GM12878 (cell line): Measurements from ENCODE around the gene RHOG. TPM values are rescaled to one million over a fixed set of nuclear protein-coding genes. Genes with fewer than 3 reads are reported as not detected.

Experiments used
- DPF2 ChIP-seq: fragments of 450-650 bp; IDR thresholded peaks from 2 replicates; pipeline ENCODE4 v1.6.1; 2017; ENCODE audit warnings: mild to moderate bottlenecking
- IKZF1 ChIP-seq: fragments of 450-650 bp; conservative IDR thresholded peaks from 2 replicates; pipeline ENCODE4 v1.6.1; 2017; ENCODE audit warnings: antibody characterized with exemption, mild to moderate bottlenecking
- JUNB ChIP-seq: IDR thresholded peaks from 2 replicates; pipeline ENCODE4 v1.6.1; 2016; ENCODE audit warnings: antibody characterized with exemption, mild to moderate bottlenecking
- LARP7 ChIP-seq: fragments of 450-650 bp; IDR thresholded peaks from 2 replicates; pipeline ENCODE4 v1.6.1; 2017; ENCODE audit warnings: mild to moderate bottlenecking
- MTA2 ChIP-seq: fragments of 450-650 bp; IDR thresholded peaks from 2 replicates; pipeline ENCODE4 v1.6.1; 2016; ENCODE audit warnings: low read depth, mild to moderate bottlenecking, moderate library complexity
- NRF1 ChIP-seq: conservative IDR thresholded peaks from 2 replicates; pipeline ENCODE4 v1.6.1; 2011; ENCODE audit warnings: mild to moderate bottlenecking, low read depth, low read length, improper control_type of control experiment
- POLR2AphosphoS5 ChIP-seq: IDR thresholded peaks from 2 replicates; pipeline ENCODE4 v1.6.1; 2011; ENCODE audit warnings: mild to moderate bottlenecking, low read length, inconsistent platforms
- RBBP5 ChIP-seq: fragments of 200-600 bp; sonication (generic); conservative IDR thresholded peaks from 2 replicates; pipeline ENCODE4 v1.6.1; 2016
- RCOR1 ChIP-seq: conservative IDR thresholded peaks from 2 replicates; pipeline ENCODE4 v1.6.1; 2012; ENCODE audit warnings: low read depth, low read length, improper control_type of control experiment
- SRF ChIP-seq, 2 experiments: IDR thresholded peaks; 2 replicates each; pipeline ENCODE4 v1.6.1; 2011; ENCODE audit warnings: low read depth in 2 of 2, low read length in 2 of 2, mild to moderate bottlenecking in 1 of 2, moderate library complexity in 1 of 2
- WRNIP1 ChIP-seq: IDR thresholded peaks from 2 replicates; pipeline ENCODE4 v1.6.1; 2011; ENCODE audit warnings: low read depth, low read length, improper control_type of control experiment, borderline replicate concordance
- ZBED1 ChIP-seq: IDR thresholded peaks from 2 replicates; pipeline ENCODE4 v1.6.1; 2016; ENCODE audit warnings: borderline replicate concordance
- ZNF24 ChIP-seq: fragments of 450-650 bp; IDR thresholded peaks from 2 replicates; pipeline ENCODE4 v1.6.1; 2017; ENCODE audit warnings: antibody characterized with exemption, mild to moderate bottlenecking
- ZZZ3 ChIP-seq: IDR thresholded peaks from 2 replicates; pipeline ENCODE4 v1.6.1; 2011; ENCODE audit warnings: low read depth; ENCODE audit not compliant: control insufficient read depth, insufficient read length
- polyA plus RNA-seq, 11 experiments: library from polyadenylated mRNA; depleted of rRNA in 4 of 11; unstranded in 6 of 11; stranded (reverse) in 5 of 11; fragments of >200 nt; fragmentation: Nextera tagmentation in 4 of 11; fragmentation: Illumina TruSeq in 1 of 11; extraction: Ambion mirVana in 4 of 11; extraction: Trizol in 1 of 11; gene quantifications; 1 replicate in 1 of 11; 2 replicates in 10 of 11; pipeline versions ENCODE4 v1.2.1 to v1.2.3, GENCODE V29; 2011 to 2016; ENCODE audit warnings: inconsistent platforms in 2 of 11, missing spikeins in 2 of 11, low read depth in 1 of 11
- total RNA-seq, 4 experiments: library from RNA; depleted of rRNA in 3 of 4; stranded (reverse); fragments of >200 nt in 3 of 4; fragmentation: Illumina TruSeq in 1 of 4; extraction: Trizol in 1 of 4; gene quantifications; 2 replicates each; pipeline versions ENCODE4 v1.2.1 to v1.2.3, GENCODE V29; 2013 to 2021
- TF ChIP-seq, protein P1 (sequence below): fragments of 450-650 bp; conservative IDR thresholded peaks from 2 replicates; pipeline ENCODE4 v1.6.1; 2017; ENCODE audit warnings: mild to moderate bottlenecking, moderate library complexity
- TF ChIP-seq, protein P2 (sequence below): fragments of 450-650 bp; IDR thresholded peaks from 2 replicates; pipeline ENCODE4 v1.6.1; 2017; ENCODE audit warnings: low read depth, mild to moderate bottlenecking, moderate library complexity
- TF ChIP-seq, protein P3 (sequence below): IDR thresholded peaks from 2 replicates; pipeline ENCODE4 v1.6.1; 2012; ENCODE audit warnings: low read depth, low read length, improper control_type of control experiment
- TF ChIP-seq, protein P4 (sequence below): fragments of 450-650 bp; IDR thresholded peaks from 2 replicates; pipeline ENCODE4 v1.6.1; 2018; ENCODE audit warnings: mild to moderate bottlenecking, low read depth, moderate library complexity; ENCODE audit not compliant: partially characterized antibody
- TF ChIP-seq, protein P5 (sequence below): fragments of 450-650 bp; IDR thresholded peaks from 2 replicates; pipeline ENCODE4 v1.6.1; 2017; ENCODE audit warnings: mild to moderate bottlenecking, moderate library complexity

The RHOG gene
- total and polyA plus RNA-seq, 10 of the 15 experiments (the other 5 are each of a cell fraction or from before 2014, with no cell fraction given) = 16.0 to 172 (median 94.8) TPM

DNA sequence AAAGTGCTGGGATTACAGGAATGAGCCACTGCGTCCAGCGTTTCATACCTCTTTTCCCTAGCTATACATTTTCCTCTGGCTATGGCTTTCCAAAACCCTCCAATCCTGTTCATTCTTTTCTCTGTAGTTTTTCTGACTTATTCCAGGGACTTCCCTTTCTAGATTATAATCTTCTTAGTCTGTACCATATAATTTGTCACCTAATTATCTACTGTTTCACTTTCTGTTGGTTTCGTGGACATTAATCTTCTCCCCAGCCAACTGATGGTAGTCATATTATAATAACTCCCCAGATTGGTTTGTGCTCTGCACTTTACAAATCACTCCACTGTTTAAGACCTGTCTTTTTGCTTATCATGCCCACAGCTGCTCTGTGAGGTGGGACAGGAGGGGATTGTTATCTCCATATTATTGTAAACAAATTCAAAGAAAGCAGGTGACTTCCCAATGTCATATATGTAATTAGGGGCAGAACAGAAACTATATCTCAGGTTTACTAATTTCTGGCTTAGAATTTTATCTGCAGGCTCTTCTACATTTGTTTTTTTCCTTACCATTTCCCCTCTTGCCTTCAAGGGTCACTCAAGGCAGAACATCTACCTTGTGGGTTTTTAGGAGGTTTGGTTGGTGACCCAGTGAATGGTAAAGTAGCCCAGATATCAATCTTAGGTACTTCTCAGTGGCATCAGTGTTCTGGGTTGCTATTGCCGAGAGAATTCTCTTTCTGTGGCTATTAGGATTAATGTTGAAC lies 38.6 kb upstream of the RHOG start (continued):
- TF ChIP-seq, protein P1, sequence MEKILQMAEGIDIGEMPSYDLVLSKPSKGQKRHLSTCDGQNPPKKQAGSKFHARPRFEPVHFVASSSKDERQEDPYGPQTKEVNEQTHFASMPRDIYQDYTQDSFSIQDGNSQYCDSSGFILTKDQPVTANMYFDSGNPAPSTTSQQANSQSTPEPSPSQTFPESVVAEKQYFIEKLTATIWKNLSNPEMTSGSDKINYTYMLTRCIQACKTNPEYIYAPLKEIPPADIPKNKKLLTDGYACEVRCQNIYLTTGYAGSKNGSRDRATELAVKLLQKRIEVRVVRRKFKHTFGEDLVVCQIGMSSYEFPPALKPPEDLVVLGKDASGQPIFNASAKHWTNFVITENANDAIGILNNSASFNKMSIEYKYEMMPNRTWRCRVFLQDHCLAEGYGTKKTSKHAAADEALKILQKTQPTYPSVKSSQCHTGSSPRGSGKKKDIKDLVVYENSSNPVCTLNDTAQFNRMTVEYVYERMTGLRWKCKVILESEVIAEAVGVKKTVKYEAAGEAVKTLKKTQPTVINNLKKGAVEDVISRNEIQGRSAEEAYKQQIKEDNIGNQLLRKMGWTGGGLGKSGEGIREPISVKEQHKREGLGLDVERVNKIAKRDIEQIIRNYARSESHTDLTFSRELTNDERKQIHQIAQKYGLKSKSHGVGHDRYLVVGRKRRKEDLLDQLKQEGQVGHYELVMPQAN = peak; percentile 42; the same call in 1 of the 2 replicates
- TF ChIP-seq JUNB (peak; percentile 70; the same call in 1 of the 2 replicates), ZNF24 (0 out of 2 replicates have a peak, but pooled peaks have one; percentile 37), MTA2 (peak; percentile 97), LARP7 (no peak), RCOR1 (no peak), RBBP5 (no peak), POLR2AphosphoS5 (no peak), ZZZ3 (no peak), SRF (IDR thresholded peaks at IDR 0.05; ENCODE audit: low read depth in 2 of 2, low read length in 2 of 2) (no peak), ZBED1 (0 out of 2 replicates have a peak, but pooled peaks have one; percentile 5), NRF1 (no peak), IKZF1 (peak; percentile 75), WRNIP1 (no peak), DPF2 (peak; percentile 37)
- TF ChIP-seq, protein P2, sequence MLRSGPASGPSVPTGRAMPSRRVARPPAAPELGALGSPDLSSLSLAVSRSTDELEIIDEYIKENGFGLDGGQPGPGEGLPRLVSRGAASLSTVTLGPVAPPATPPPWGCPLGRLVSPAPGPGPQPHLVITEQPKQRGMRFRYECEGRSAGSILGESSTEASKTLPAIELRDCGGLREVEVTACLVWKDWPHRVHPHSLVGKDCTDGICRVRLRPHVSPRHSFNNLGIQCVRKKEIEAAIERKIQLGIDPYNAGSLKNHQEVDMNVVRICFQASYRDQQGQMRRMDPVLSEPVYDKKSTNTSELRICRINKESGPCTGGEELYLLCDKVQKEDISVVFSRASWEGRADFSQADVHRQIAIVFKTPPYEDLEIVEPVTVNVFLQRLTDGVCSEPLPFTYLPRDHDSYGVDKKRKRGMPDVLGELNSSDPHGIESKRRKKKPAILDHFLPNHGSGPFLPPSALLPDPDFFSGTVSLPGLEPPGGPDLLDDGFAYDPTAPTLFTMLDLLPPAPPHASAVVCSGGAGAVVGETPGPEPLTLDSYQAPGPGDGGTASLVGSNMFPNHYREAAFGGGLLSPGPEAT = peak; percentile 80
- TF ChIP-seq, protein P3, sequence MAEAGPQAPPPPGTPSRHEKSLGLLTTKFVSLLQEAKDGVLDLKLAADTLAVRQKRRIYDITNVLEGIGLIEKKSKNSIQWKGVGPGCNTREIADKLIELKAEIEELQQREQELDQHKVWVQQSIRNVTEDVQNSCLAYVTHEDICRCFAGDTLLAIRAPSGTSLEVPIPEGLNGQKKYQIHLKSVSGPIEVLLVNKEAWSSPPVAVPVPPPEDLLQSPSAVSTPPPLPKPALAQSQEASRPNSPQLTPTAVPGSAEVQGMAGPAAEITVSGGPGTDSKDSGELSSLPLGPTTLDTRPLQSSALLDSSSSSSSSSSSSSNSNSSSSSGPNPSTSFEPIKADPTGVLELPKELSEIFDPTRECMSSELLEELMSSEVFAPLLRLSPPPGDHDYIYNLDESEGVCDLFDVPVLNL = no peak
- TF ChIP-seq, protein P4, sequence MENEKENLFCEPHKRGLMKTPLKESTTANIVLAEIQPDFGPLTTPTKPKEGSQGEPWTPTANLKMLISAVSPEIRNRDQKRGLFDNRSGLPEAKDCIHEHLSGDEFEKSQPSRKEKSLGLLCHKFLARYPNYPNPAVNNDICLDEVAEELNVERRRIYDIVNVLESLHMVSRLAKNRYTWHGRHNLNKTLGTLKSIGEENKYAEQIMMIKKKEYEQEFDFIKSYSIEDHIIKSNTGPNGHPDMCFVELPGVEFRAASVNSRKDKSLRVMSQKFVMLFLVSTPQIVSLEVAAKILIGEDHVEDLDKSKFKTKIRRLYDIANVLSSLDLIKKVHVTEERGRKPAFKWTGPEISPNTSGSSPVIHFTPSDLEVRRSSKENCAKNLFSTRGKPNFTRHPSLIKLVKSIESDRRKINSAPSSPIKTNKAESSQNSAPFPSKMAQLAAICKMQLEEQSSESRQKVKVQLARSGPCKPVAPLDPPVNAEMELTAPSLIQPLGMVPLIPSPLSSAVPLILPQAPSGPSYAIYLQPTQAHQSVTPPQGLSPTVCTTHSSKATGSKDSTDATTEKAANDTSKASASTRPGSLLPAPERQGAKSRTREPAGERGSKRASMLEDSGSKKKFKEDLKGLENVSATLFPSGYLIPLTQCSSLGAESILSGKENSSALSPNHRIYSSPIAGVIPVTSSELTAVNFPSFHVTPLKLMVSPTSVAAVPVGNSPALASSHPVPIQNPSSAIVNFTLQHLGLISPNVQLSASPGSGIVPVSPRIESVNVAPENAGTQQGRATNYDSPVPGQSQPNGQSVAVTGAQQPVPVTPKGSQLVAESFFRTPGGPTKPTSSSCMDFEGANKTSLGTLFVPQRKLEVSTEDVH = peak; percentile 32
- TF ChIP-seq, protein P5, sequence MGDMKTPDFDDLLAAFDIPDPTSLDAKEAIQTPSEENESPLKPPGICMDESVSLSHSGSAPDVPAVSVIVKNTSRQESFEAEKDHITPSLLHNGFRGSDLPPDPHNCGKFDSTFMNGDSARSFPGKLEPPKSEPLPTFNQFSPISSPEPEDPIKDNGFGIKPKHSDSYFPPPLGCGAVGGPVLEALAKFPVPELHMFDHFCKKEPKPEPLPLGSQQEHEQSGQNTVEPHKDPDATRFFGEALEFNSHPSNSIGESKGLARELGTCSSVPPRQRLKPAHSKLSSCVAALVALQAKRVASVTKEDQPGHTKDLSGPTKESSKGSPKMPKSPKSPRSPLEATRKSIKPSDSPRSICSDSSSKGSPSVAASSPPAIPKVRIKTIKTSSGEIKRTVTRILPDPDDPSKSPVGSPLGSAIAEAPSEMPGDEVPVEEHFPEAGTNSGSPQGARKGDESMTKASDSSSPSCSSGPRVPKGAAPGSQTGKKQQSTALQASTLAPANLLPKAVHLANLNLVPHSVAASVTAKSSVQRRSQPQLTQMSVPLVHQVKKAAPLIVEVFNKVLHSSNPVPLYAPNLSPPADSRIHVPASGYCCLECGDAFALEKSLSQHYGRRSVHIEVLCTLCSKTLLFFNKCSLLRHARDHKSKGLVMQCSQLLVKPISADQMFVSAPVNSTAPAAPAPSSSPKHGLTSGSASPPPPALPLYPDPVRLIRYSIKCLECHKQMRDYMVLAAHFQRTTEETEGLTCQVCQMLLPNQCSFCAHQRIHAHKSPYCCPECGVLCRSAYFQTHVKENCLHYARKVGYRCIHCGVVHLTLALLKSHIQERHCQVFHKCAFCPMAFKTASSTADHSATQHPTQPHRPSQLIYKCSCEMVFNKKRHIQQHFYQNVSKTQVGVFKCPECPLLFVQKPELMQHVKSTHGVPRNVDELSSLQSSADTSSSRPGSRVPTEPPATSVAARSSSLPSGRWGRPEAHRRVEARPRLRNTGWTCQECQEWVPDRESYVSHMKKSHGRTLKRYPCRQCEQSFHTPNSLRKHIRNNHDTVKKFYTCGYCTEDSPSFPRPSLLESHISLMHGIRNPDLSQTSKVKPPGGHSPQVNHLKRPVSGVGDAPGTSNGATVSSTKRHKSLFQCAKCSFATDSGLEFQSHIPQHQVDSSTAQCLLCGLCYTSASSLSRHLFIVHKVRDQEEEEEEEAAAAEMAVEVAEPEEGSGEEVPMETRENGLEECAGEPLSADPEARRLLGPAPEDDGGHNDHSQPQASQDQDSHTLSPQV = no peak
